ENCODE results near the gene ARID1B. TPM values are rescaled to one million over a fixed set of nuclear protein-coding genes. Genes with fewer than 3 reads are reported as not detected.

Gene ARID1B
- total and polyA plus RNA-seq, 2 donors (not counting 1 experiment from before 2014, with no cell fraction given), result 47.2 to 280 TPM

DNA sequence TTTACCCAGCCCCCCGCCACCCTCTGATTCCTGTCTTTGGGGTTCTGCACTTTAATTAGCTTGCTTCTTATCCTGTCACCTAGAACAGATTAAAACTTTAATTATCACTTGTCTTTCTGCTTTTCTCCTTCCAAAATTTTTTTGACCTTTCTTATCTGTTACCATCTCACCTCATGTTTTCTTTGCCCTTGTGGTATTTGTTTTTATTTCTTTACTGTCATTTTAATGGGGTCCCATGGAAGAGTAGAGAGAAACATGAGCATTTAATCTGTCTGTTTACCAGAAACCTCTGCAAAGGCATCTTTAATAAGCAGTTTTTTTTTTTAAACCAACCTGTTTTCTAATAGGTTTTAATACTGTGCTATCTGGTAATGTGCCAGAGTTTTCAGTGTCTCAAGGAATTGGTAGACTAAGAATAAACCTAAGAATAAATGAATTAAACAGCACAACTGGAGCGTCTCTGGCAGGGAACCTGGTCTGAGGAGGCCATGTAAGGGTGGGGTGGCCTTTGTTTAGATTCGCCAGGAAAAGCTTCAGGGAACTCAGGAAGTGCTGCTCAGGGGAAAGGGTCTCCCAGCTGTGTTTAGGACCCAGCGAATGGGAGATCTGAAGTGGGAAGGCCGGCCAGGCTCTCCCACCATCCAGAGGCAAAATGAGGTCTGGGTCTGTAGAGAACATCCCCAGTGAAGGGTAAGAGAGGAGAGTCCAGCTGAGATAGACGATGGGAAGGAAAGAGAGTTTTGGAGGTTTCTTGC lies 69.8 kb downstream of the ARID1B start:
- ATAC-seq (ENCODE audit: low read depth), result no peak
- ChIA-PET CTCF (interaction anchor here (0.7 to 1.1 kb wide), 2 partner anchors 10 to 452 kb away, joined by 3 read pairs; no protein-coding TSS in a partner anchor), POLR2A (no interaction called here)
- peak overlapping the region; percentile 2 for H3K4me2 ChIP-seq (replicated peaks; ENCODE audit: low read depth, low read length, poor library complexity, severe bottlenecking)
- H3K4me3 ChIP-seq (ENCODE audit: control extremely low read depth in 1 of 5, extremely low read depth in 1 of 5, insufficient read depth in 1 of 5, low read depth in 2 of 5, low read length in 4 of 5), result no peak overlapping the region
- H3K36me3 ChIP-seq (replicated peaks in 1 of 2; ENCODE audit: control extremely low read depth in 1 of 2, control insufficient read depth in 1 of 2, extremely low read depth in 1 of 2, insufficient read depth in 2 of 2, low read length in 1 of 2), result no peaks in the 10 kb centered on the region
- H3K4me1 Mint-ChIP-seq, result peaks cover 93% of the 10 kb centered on the region
- H3K27ac Mint-ChIP-seq, result peak overlapping the region; percentile 60
- peak overlapping the region in 1 of 2 donors; percentile 23 for H3K27ac ChIP-seq (ENCODE audit: low read length in 2 of 2)
- peaks cover 57% of the 10 kb centered on the region for H4K20me1 ChIP-seq (ENCODE audit: control insufficient read depth, insufficient read depth, low read length, poor library complexity, severe bottlenecking)
- no peak overlapping the region for H2AFZ ChIP-seq (ENCODE audit: insufficient read depth, low read depth, low read length, poor library complexity, severe bottlenecking)
- intact Hi-C loops (cut with micrococcal nuclease), result no loop called here
- 91% methylated on average over 5 of the region's 6 CpGs for WGBS (ENCODE audit: insufficient coverage)
- H3K4me1 ChIP-seq (ENCODE audit: control insufficient read depth in 2 of 2, insufficient read depth in 2 of 2, low read length in 2 of 2), result peaks cover 73 to 78% of the 10 kb centered on the region in 2 donors
- H3K9me3 ChIP-seq (ENCODE audit: control extremely low read depth in 1 of 3, control insufficient read depth in 2 of 3, insufficient read depth in 1 of 3, low read length in 2 of 3), result peaks cover 0 to 5% (median 0%) of the 10 kb centered on the region in 3 donors
- H3K9ac ChIP-seq (ENCODE audit: low read length), result no peak overlapping the region
- H3K4me3 Mint-ChIP-seq, result peak overlapping the region; percentile 21
- no peaks in the 10 kb centered on the region for H3K27me3 ChIP-seq (replicated peaks in 1 of 4; ENCODE audit: control extremely low read depth in 1 of 4, control insufficient read depth in 3 of 4, insufficient read depth in 4 of 4, low read length in 3 of 4)
- peaks cover 98% of the 10 kb centered on the region for H3K79me2 ChIP-seq (ENCODE audit: control insufficient read depth, insufficient read depth, low read length)
- TF ChIP-seq EZH2 (IDR thresholded peaks at IDR 0.05; ENCODE audit: borderline replicate concordance, insufficient read depth, low read depth, low read length, poor library complexity, severe bottlenecking), result no peak
- TF ChIP-seq, protein P1, sequence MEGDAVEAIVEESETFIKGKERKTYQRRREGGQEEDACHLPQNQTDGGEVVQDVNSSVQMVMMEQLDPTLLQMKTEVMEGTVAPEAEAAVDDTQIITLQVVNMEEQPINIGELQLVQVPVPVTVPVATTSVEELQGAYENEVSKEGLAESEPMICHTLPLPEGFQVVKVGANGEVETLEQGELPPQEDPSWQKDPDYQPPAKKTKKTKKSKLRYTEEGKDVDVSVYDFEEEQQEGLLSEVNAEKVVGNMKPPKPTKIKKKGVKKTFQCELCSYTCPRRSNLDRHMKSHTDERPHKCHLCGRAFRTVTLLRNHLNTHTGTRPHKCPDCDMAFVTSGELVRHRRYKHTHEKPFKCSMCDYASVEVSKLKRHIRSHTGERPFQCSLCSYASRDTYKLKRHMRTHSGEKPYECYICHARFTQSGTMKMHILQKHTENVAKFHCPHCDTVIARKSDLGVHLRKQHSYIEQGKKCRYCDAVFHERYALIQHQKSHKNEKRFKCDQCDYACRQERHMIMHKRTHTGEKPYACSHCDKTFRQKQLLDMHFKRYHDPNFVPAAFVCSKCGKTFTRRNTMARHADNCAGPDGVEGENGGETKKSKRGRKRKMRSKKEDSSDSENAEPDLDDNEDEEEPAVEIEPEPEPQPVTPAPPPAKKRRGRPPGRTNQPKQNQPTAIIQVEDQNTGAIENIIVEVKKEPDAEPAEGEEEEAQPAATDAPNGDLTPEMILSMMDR (IDR thresholded peaks at IDR 0.05), result no peak
- H3K9me3 Mint-ChIP-seq (ENCODE audit: insufficient read depth), result no peaks in the 10 kb centered on the region
- DNase-seq, result no peak
- no peaks in the 10 kb centered on the region for H3K27me3 Mint-ChIP-seq

DNA sequence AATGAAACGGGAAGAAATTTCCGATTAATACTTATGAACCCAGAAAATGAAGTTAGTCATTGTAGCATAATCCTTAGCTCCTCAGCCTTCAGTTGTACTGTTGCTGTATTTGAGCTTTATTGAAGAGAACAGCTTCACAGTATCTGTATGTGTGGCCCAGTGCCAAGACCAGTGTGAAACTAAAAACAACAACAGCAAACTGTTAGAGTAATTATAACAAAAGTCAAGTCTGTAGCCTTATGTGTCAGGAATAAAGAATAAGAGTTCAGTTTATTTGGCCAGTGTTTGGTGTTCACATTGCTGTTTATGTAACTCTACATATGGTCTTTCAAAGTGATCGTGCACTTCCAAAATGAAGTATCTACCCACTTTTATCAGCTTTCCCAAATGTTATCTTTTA lies 70.9 kb downstream of the ARID1B start:
- Histone ChIP-seq H3K27ac (ENCODE audit: low read length in 2 of 2) (no peak overlapping the region), H3K79me2 (ENCODE audit: control insufficient read depth, insufficient read depth, low read length) (peaks cover 98% of the 10 kb centered on the region), H2AFZ (ENCODE audit: insufficient read depth, low read depth, low read length, poor library complexity, severe bottlenecking) (no peak overlapping the region), H3K4me2 (replicated peaks; ENCODE audit: low read depth, low read length, poor library complexity, severe bottlenecking) (peak overlapping the region; percentile 59), H3K9me3 (ENCODE audit: control extremely low read depth in 1 of 3, control insufficient read depth in 2 of 3, insufficient read depth in 1 of 3, low read length in 2 of 3) (peaks cover 0 to 7% (median 0%) of the 10 kb centered on the region in 3 donors), H3K36me3 (replicated peaks in 1 of 2; ENCODE audit: control extremely low read depth in 1 of 2, control insufficient read depth in 1 of 2, extremely low read depth in 1 of 2, insufficient read depth in 2 of 2, low read length in 1 of 2) (no peaks in the 10 kb centered on the region), H3K4me3 (ENCODE audit: control extremely low read depth in 1 of 5, extremely low read depth in 1 of 5, insufficient read depth in 1 of 5, low read depth in 2 of 5, low read length in 4 of 5) (no peak overlapping the region), H3K4me1 (ENCODE audit: control insufficient read depth in 2 of 2, insufficient read depth in 2 of 2, low read length in 2 of 2) (peaks cover 81 to 84% of the 10 kb centered on the region in 2 donors), H3K9ac (ENCODE audit: low read length) (no peak overlapping the region), H4K20me1 (ENCODE audit: control insufficient read depth, insufficient read depth, low read length, poor library complexity, severe bottlenecking) (peaks cover 58% of the 10 kb centered on the region), H3K27me3 (replicated peaks in 1 of 4; ENCODE audit: control extremely low read depth in 1 of 4, control insufficient read depth in 3 of 4, insufficient read depth in 4 of 4, low read length in 3 of 4) (no peaks in the 10 kb centered on the region)
- ATAC-seq (ENCODE audit: low read depth) (no peak), DNase-seq (no peak)
- TF ChIP-seq EZH2 (IDR thresholded peaks at IDR 0.05; ENCODE audit: borderline replicate concordance, insufficient read depth, low read depth, low read length, poor library complexity, severe bottlenecking), result no peak
- TF ChIP-seq, protein P1 (IDR thresholded peaks at IDR 0.05), result no peak
- WGBS (ENCODE audit: insufficient coverage), result no CpG with 5 or more reads among the region's 3 CpGs
- CTCF ChIA-PET, result no interaction called here
- peak overlapping the region; percentile 64 for H3K27ac Mint-ChIP-seq
- H3K4me3 Mint-ChIP-seq, result peak overlapping the region; percentile 30
- H3K27me3 Mint-ChIP-seq, result no peaks in the 10 kb centered on the region
- no peaks in the 10 kb centered on the region for H3K9me3 Mint-ChIP-seq (ENCODE audit: insufficient read depth)
- POLR2A ChIA-PET, result no interaction called here
- H3K4me1 Mint-ChIP-seq, result peaks cover 94% of the 10 kb centered on the region
- intact Hi-C loops (cut with micrococcal nuclease), result no loop called here
